ENCODE measurements around the gene NOD2.

NOD2 gene

DNA sequence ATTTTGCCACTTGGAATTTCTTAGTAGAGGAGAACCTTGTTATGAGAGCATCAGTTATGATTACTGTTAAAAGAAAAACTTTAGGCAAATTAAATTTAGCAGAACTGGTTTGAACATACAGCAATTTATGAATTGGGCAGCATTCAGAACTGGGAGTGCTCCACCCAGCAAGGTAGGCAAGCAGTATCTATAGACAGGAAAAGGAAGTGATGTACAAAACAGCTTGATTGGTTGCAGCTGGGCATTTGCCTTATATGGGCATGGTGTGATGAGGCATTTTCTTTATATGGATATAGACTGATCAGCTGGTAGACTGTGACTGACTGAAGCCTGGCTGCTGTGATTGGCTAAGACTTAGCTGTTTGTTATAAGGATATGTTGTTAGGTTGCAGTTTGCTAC is 30.9 kb downstream of the NOD2 start:
- H3K27me3 ChIP-seq (replicated peaks; ENCODE audit: control insufficient read depth, insufficient read depth, low read length, poor library complexity, severe bottlenecking): no peaks in the 10 kb centered on the region
- no peak overlapping the region for H3K4me3 ChIP-seq (ENCODE audit: insufficient read depth, low read depth, low read length, poor library complexity, severe bottlenecking)
- DNase-seq: no peak
- peaks cover 8% of the 10 kb centered on the region for H3K4me1 ChIP-seq (ENCODE audit: control insufficient read depth, insufficient read depth, low read length, poor library complexity, severe bottlenecking)
- H3K27ac ChIP-seq (ENCODE audit: insufficient read depth, low read length, poor library complexity, severe bottlenecking): no peak overlapping the region
- H3K36me3 ChIP-seq (ENCODE audit: control insufficient read depth, insufficient read depth, low read length): peaks cover 18% of the 10 kb centered on the region
- H3K9me3 ChIP-seq (ENCODE audit: control insufficient read depth, low read length): peaks cover 12% of the 10 kb centered on the region

DNA sequence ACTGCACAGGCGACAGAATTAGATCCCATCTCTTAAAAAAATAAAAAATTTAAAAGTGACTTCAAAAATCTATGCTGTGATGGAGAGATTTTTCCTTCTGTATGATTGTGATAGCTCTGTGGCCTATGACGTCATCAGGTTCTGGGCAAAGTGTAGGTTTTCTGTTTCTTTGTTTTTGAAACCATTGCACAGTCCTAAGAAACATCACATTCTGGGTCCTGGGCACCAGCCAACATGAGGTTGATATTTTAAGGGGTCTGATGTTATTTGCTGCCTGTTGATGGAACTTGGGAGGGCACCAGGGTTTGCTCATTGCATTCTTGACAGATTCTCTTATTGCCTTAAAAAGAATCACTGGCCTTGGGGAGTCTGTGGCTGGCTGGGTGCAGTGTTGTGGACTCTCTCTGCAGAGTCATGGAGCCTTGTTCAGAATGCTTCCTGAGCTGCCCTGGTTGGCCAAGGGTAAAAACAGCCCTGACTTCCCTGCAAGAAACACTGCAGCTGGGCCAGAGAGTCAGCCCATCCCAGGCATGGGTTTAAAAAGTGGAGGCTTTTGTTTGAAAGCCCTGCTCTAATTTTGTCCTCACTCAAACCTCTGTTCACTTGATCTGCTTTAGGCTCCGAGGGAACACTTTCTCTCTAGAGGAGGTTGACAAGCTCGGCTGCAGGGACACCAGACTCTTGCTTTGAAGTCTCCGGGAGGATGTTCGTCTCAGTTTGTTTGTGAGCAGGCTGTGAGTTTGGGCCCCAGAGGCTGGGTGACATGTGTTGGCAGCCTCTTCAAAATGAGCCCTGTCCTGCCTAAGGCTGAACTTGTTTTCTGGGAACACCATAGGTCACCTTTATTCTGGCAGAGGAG is 38.0 kb downstream of the NOD2 start:
- H3K4me3 ChIP-seq (ENCODE audit: insufficient read depth, low read depth, low read length, poor library complexity, severe bottlenecking): no peak overlapping the region
- no peaks in the 10 kb centered on the region for H3K9me3 ChIP-seq (ENCODE audit: control insufficient read depth, low read length)
- no peak overlapping the region for H3K27ac ChIP-seq (ENCODE audit: insufficient read depth, low read length, poor library complexity, severe bottlenecking)
- H3K36me3 ChIP-seq (ENCODE audit: control insufficient read depth, insufficient read depth, low read length): no peaks in the 10 kb centered on the region
- DNase-seq: no peak
- H3K4me1 ChIP-seq (ENCODE audit: control insufficient read depth, insufficient read depth, low read length, poor library complexity, severe bottlenecking): no peaks in the 10 kb centered on the region
- H3K27me3 ChIP-seq (replicated peaks; ENCODE audit: control insufficient read depth, insufficient read depth, low read length, poor library complexity, severe bottlenecking): no peaks in the 10 kb centered on the region

DNA sequence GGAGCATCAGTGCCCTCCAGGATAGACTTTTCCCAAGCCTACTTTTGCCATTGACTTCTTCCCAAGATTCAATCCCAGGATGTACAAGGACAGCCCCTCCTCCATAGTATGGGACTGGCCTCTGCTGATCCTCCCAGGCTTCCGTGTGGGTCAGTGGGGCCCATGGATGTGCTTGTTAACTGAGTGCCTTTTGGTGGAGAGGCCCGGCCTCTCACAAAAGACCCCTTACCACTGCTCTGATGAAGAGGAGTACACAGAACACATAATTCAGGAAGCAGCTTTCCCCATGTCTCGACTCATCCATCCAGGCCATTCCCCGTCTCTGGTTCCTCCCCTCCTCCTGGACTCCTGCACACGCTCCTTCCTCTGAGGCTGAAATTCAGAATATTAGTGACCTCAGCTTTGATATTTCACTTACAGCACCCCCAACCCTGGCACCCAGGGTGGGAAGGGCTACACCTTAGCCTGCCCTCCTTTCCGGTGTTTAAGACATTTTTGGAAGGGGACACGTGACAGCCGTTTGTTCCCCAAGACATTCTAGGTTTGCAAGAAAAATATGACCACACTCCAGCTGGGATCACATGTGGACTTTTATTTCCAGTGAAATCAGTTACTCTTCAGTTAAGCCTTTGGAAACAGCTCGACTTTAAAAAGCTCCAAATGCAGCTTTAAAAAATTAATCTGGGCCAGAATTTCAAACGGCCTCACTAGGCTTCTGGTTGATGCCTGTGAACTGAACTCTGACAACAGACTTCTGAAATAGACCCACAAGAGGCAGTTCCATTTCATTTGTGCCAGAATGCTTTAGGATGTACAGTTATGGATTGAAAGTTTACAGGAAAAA is 38.8 kb downstream of the NOD2 start:
- H3K27ac ChIP-seq (ENCODE audit: insufficient read depth, low read length, poor library complexity, severe bottlenecking): no peak overlapping the region

DNA sequence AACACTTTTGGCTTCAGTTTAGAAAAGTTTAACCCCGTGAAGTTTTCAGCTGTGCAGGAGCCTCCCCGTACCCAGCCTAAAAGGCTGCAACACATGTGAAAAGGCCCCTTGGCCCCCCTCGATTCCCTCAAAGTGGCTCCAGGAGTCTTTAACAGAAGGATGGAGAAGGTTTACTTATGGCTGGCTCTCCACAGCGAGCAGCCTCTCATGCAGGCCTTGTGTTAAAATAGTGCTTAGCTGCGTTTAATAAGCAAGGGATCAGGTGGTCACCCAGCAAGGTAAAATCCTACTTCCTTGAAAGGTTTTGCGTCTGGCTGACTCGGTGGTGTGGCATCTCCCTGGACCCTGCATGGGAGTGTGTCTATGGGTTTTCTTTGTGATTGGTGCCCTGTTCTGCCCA is 40.1 kb downstream of the NOD2 start:
- Histone ChIP-seq H3K4me1 (ENCODE audit: control insufficient read depth, insufficient read depth, low read length, poor library complexity, severe bottlenecking) (no peaks in the 10 kb centered on the region), H3K27me3 (replicated peaks; ENCODE audit: control insufficient read depth, insufficient read depth, low read length, poor library complexity, severe bottlenecking) (no peaks in the 10 kb centered on the region), H3K27ac (ENCODE audit: insufficient read depth, low read length, poor library complexity, severe bottlenecking) (no peak overlapping the region), H3K9me3 (ENCODE audit: control insufficient read depth, low read length) (no peaks in the 10 kb centered on the region), H3K36me3 (ENCODE audit: control insufficient read depth, insufficient read depth, low read length) (no peaks in the 10 kb centered on the region), H3K4me3 (ENCODE audit: insufficient read depth, low read depth, low read length, poor library complexity, severe bottlenecking) (no peak overlapping the region)
- DNase-seq: no peak

More for the DNA sequence above, 38.8 kb downstream of the NOD2 start:
- Histone ChIP-seq H3K4me3 (ENCODE audit: insufficient read depth, low read depth, low read length, poor library complexity, severe bottlenecking) (no peak overlapping the region), H3K27me3 (replicated peaks; ENCODE audit: control insufficient read depth, insufficient read depth, low read length, poor library complexity, severe bottlenecking) (no peaks in the 10 kb centered on the region), H3K4me1 (ENCODE audit: control insufficient read depth, insufficient read depth, low read length, poor library complexity, severe bottlenecking) (no peaks in the 10 kb centered on the region), H3K9me3 (ENCODE audit: control insufficient read depth, low read length) (no peaks in the 10 kb centered on the region), H3K36me3 (ENCODE audit: control insufficient read depth, insufficient read depth, low read length) (no peaks in the 10 kb centered on the region)
- no peak for DNase-seq

DNA sequence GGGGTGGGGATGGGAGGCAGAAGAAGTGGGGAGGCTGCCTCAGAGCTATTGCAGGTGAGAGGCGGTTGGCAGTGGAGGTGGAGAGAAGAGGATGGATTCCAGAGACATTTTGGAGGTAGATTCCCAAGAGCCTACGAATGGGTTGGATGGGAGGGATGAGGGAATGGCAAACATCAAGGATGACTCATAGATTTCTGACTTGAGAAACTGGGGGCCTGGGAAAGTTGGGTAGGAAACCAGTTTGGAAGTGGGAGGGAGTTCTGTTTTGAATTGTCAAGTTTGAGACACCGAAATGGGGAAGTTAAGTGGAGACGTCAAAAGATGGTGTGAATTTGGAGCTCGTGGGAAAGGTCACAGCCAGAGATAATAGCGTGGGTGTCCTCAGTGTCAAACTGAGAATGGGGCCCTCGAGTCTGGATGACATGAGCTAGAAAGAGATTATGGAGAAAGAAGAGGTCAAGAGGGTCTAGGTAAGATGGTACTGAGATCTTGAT is 42.3 kb downstream of the NOD2 start:
- DNase-seq: no peak
- H3K36me3 ChIP-seq (ENCODE audit: control insufficient read depth, insufficient read depth, low read length): no peaks in the 10 kb centered on the region
- H3K4me1 ChIP-seq (ENCODE audit: control insufficient read depth, insufficient read depth, low read length, poor library complexity, severe bottlenecking): peaks cover 4% of the 10 kb centered on the region
- no peak overlapping the region for H3K27ac ChIP-seq (ENCODE audit: insufficient read depth, low read length, poor library complexity, severe bottlenecking)
- H3K9me3 ChIP-seq (ENCODE audit: control insufficient read depth, low read length): no peaks in the 10 kb centered on the region
- no peaks in the 10 kb centered on the region for H3K27me3 ChIP-seq (replicated peaks; ENCODE audit: control insufficient read depth, insufficient read depth, low read length, poor library complexity, severe bottlenecking)
- H3K4me3 ChIP-seq (ENCODE audit: insufficient read depth, low read depth, low read length, poor library complexity, severe bottlenecking): no peak overlapping the region

DNA sequence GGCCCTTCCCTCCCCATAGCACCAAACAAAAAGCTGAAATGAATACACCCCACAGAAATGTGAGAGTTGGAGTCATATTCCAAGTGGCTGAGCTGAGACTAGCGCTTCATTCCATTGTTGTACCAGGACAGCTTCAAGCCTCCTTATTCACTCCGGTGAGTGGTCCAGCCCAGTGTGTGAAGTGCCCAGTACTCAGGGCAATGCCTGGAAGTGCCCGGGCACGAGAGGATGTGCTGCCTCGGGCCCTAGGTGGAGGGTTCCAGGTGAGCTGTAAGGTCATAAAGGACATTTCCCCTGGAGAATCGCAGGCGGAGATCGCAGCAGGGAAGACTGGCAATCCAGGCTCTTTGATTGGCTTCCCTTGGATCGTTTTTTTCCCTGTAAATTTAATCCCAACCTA is 43.0 kb downstream of the NOD2 start:
- Histone ChIP-seq H3K4me3 (ENCODE audit: insufficient read depth, low read depth, low read length, poor library complexity, severe bottlenecking) (no peak overlapping the region), H3K27ac (ENCODE audit: insufficient read depth, low read length, poor library complexity, severe bottlenecking) (no peak overlapping the region), H3K9me3 (ENCODE audit: control insufficient read depth, low read length) (no peaks in the 10 kb centered on the region), H3K4me1 (ENCODE audit: control insufficient read depth, insufficient read depth, low read length, poor library complexity, severe bottlenecking) (peaks cover 11% of the 10 kb centered on the region), H3K36me3 (ENCODE audit: control insufficient read depth, insufficient read depth, low read length) (no peaks in the 10 kb centered on the region), H3K27me3 (replicated peaks; ENCODE audit: control insufficient read depth, insufficient read depth, low read length, poor library complexity, severe bottlenecking) (no peaks in the 10 kb centered on the region)
- DNase-seq: no peak

DNA sequence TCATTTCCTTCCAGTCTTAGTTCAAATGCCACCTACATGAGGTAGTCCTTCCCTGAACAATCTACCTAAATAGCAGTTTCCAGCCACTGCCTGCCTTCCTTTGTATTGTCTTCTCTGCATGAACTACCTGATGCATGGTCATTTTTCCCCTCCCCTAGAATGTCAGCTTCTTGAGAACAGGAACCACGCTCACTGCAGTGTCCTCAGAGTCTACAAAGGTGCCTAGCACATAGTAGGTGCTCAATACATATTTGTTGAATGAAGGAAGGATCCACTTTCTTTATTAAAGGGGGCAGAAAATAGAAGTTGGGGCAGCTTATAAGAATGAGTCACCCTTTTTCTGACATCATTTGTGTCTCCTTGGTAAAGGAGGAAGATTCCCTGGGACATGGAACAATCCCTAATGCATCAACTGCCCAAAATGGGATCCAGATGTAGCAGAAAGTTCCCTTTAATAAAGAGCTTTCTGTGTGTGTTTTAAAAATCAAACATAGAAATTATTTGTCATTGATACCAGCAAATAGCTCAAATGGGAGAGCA is 44.1 kb downstream of the NOD2 start:
- Histone ChIP-seq H3K9me3 (ENCODE audit: control insufficient read depth, low read length) (no peaks in the 10 kb centered on the region), H3K27ac (ENCODE audit: insufficient read depth, low read length, poor library complexity, severe bottlenecking) (no peak overlapping the region), H3K27me3 (replicated peaks; ENCODE audit: control insufficient read depth, insufficient read depth, low read length, poor library complexity, severe bottlenecking) (no peaks in the 10 kb centered on the region), H3K36me3 (ENCODE audit: control insufficient read depth, insufficient read depth, low read length) (no peaks in the 10 kb centered on the region), H3K4me1 (ENCODE audit: control insufficient read depth, insufficient read depth, low read length, poor library complexity, severe bottlenecking) (peaks cover 12% of the 10 kb centered on the region), H3K4me3 (ENCODE audit: insufficient read depth, low read depth, low read length, poor library complexity, severe bottlenecking) (no peak overlapping the region)
- no peak for DNase-seq

DNA sequence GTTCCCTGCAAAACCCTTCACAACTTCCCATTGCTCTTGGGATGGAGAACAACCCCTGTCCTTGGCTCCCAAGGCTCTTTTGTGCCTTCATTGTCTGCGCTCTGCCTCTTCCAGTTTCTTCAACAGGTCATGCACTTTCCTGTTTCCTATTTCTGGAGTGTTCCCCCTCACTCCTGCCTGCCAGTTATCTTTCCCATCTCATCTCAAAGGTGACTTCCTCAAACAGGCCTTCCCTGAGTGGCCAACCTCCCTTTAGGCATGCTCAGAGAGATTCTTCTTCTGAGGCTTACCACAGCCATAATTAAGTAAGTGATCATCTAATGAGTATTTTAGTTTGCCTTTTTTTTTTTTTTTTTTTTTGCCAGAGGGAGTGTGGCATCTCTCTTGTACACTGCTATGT is 45.6 kb downstream of the NOD2 start:
- H3K27me3 ChIP-seq (replicated peaks; ENCODE audit: control insufficient read depth, insufficient read depth, low read length, poor library complexity, severe bottlenecking): no peaks in the 10 kb centered on the region
- H3K4me3 ChIP-seq (ENCODE audit: insufficient read depth, low read depth, low read length, poor library complexity, severe bottlenecking): no peak overlapping the region
- no peak for DNase-seq
- H3K9me3 ChIP-seq (ENCODE audit: control insufficient read depth, low read length): no peaks in the 10 kb centered on the region
- H3K4me1 ChIP-seq (ENCODE audit: control insufficient read depth, insufficient read depth, low read length, poor library complexity, severe bottlenecking): peaks cover 12% of the 10 kb centered on the region
- H3K27ac ChIP-seq (ENCODE audit: insufficient read depth, low read length, poor library complexity, severe bottlenecking): no peak overlapping the region
- no peaks in the 10 kb centered on the region for H3K36me3 ChIP-seq (ENCODE audit: control insufficient read depth, insufficient read depth, low read length)

DNA sequence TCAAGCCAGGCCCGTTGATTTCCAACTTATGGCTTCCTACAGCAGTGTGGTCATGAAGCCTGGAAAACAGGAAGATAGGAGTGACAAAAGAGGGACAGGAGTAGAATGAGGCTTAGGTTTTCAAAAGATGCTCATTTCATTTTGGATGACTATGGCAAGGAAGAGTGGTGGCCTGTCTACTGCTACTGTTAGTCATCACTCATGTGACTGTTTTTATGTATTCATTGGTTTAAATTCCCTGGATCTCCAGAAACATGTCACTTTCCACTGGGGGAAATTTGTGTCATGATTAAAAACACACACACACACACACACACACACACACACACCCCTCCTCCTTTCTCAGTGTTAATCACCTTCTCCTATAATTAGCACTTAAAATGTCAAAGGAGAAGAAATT is 47.3 kb downstream of the NOD2 start:
- H3K9me3 ChIP-seq (ENCODE audit: control insufficient read depth, low read length): no peaks in the 10 kb centered on the region
- peaks cover 15% of the 10 kb centered on the region for H3K4me1 ChIP-seq (ENCODE audit: control insufficient read depth, insufficient read depth, low read length, poor library complexity, severe bottlenecking)
- H3K4me3 ChIP-seq (ENCODE audit: insufficient read depth, low read depth, low read length, poor library complexity, severe bottlenecking): peak overlapping the region; percentile 41
- H3K27ac ChIP-seq (ENCODE audit: insufficient read depth, low read length, poor library complexity, severe bottlenecking): peak overlapping the region; percentile 86
- H3K36me3 ChIP-seq (ENCODE audit: control insufficient read depth, insufficient read depth, low read length): no peaks in the 10 kb centered on the region
- DNase-seq: no peak
- H3K27me3 ChIP-seq (replicated peaks; ENCODE audit: control insufficient read depth, insufficient read depth, low read length, poor library complexity, severe bottlenecking): no peaks in the 10 kb centered on the region
